Lower leg skin (tissue), 4 donors: Measurements from ENCODE around the gene COX4I1. TPM values are rescaled to one million over a fixed set of nuclear protein-coding genes. Genes with fewer than 3 reads are reported as not detected.

Source experiments
- DNase-seq, 2 donors: peaks; one replicate each; pipeline ENCODE4 v3.0.0-alpha.2; 2019; ENCODE audit warnings: low spot score in 2 of 2
- H3K4me3 ChIP-seq: fragments of 200-600 bp; sonication (generic); 2 replicates; pipeline ENCODE4 v1.5.1; 2017; ENCODE audit warnings: mild to moderate bottlenecking, low read depth; ENCODE audit not compliant: poor library complexity, severe bottlenecking
- CTCF ChIP-seq, 3 donors: fragments of 450-650 bp; IDR thresholded peaks; one replicate each; pipeline ENCODE4 v1.5.1; 2016; ENCODE audit warnings: antibody characterized with exemption in 3 of 3, mild to moderate bottlenecking in 3 of 3, moderate library complexity in 2 of 3
- POLR2A ChIP-seq, 2 donors: fragments of 450-650 bp; IDR thresholded peaks; one replicate each; pipeline ENCODE4 v1.6.1; 2016 to 2017; ENCODE audit warnings: antibody characterized with exemption in 2 of 2, mild to moderate bottlenecking in 1 of 2, moderate library complexity in 1 of 2
- WGBS, 2 donors: methylation state at CpG; one replicate each; pipeline ENCODE4 v1.1.5; 2018; 5-methylcytosine and 5-hydroxymethylcytosine counted together
- intact Hi-C: fragments of 100-400 bp; cut with DNase I; formaldehyde crosslinking; loops from one replicate; pipeline ENCODE4 v1.15.0; 2023; ENCODE audit warnings: low total_unique reads
- total RNA-seq, 4 donors: library from RNA; depleted of rRNA; stranded (reverse); fragments of >200 nt; gene quantifications; one replicate each; pipeline ENCODE4 v1.1.0, GENCODE V29; 2016

Gene COX4I1
- total RNA-seq, 4 donors from 2014 or later = 411 to 675 (median 548) TPM

GRCh38 chr16:85828166-85828565 is 28.7 kb downstream of the COX4I1 start:
- 79 to 87% methylated on average over 9 of the region's 9 CpGs for WGBS, 2 donors
- DNase-seq = no peak
- no peak overlapping the region for H3K4me3 ChIP-seq
- no peak for TF ChIP-seq POLR2A (IDR thresholded peaks at IDR 0.05)
- no peak for TF ChIP-seq CTCF (IDR thresholded peaks at IDR 0.05)
- intact Hi-C loops = no loop called here

GRCh38 chr16:85829171-85829719 is 29.8 kb downstream of the COX4I1 start:
- DNase-seq = no peak
- intact Hi-C loops = no loop called here
- 72 to 76% methylated on average over 13 to 15 of the region's 15 CpGs for WGBS, 2 donors
- H3K4me3 ChIP-seq = no peak overlapping the region
- no peak for TF ChIP-seq CTCF (IDR thresholded peaks at IDR 0.05)
- TF ChIP-seq POLR2A (IDR thresholded peaks at IDR 0.05) = no peak

GRCh38 chr16:85829751-85830445 is 30.4 kb downstream of the COX4I1 start:
- no peak for DNase-seq
- no peak for TF ChIP-seq POLR2A (IDR thresholded peaks at IDR 0.05)
- no peak for TF ChIP-seq CTCF (IDR thresholded peaks at IDR 0.05)
- H3K4me3 ChIP-seq = no peak overlapping the region
- intact Hi-C loops = no loop called here
- WGBS, 2 donors = 59 to 60% methylated on average over 23 to 24 of the region's 24 CpGs

GRCh38 chr16:85830821-85831220 is 31.3 kb downstream of the COX4I1 start:
- intact Hi-C loops = no loop called here
- TF ChIP-seq POLR2A (IDR thresholded peaks at IDR 0.05) = no peak
- TF ChIP-seq CTCF (IDR thresholded peaks at IDR 0.05) = no peak
- no peak overlapping the region for H3K4me3 ChIP-seq
- 71 to 76% methylated on average over 9 of the region's 9 CpGs for WGBS, 2 donors
- no peak for DNase-seq

- 66 to 67% methylated on average over 21 of the region's 21 CpGs for WGBS, 2 donors
- H3K4me3 ChIP-seq = no peak overlapping the region
- intact Hi-C loops = no loop called here
- DNase-seq = no peak
- TF ChIP-seq POLR2A (IDR thresholded peaks at IDR 0.05) (no peak), CTCF (IDR thresholded peaks at IDR 0.05) (no peak)
Measured at GRCh38 chr16:85832570-85833218, 33.2 kb downstream of the COX4I1 start.
